Choroid plexus epithelial cell (primary cell): ENCODE data around the gene INPP5A.

Experiments
- DNase-seq: peaks from one replicate; pipeline ENCODE4 v3.0.0-alpha.2; 2010; ENCODE audit warnings: low read depth
- H3K4me3 ChIP-seq: 2 replicates; pipeline ENCODE4 v1.5.1; 2011; ENCODE audit warnings: low read depth, mild to moderate bottlenecking, control low read depth, low read length, moderate library complexity
- TF ChIP-seq, protein P1 (sequence below): conservative IDR thresholded peaks from 2 replicates; pipeline ENCODE4 v1.5.1; 2011; ENCODE audit warnings: low read depth, mild to moderate bottlenecking, control low read depth, inconsistent platforms, low read length, moderate library complexity

Gene INPP5A

GRCh38 chr10:132606536-132607316 is 69.1 kb downstream of the INPP5A start:
- peak overlapping the region; percentile 16 for H3K4me3 ChIP-seq
- DNase-seq = peak; percentile 34
- TF ChIP-seq, protein P1, sequence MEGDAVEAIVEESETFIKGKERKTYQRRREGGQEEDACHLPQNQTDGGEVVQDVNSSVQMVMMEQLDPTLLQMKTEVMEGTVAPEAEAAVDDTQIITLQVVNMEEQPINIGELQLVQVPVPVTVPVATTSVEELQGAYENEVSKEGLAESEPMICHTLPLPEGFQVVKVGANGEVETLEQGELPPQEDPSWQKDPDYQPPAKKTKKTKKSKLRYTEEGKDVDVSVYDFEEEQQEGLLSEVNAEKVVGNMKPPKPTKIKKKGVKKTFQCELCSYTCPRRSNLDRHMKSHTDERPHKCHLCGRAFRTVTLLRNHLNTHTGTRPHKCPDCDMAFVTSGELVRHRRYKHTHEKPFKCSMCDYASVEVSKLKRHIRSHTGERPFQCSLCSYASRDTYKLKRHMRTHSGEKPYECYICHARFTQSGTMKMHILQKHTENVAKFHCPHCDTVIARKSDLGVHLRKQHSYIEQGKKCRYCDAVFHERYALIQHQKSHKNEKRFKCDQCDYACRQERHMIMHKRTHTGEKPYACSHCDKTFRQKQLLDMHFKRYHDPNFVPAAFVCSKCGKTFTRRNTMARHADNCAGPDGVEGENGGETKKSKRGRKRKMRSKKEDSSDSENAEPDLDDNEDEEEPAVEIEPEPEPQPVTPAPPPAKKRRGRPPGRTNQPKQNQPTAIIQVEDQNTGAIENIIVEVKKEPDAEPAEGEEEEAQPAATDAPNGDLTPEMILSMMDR = no peak

DNA sequence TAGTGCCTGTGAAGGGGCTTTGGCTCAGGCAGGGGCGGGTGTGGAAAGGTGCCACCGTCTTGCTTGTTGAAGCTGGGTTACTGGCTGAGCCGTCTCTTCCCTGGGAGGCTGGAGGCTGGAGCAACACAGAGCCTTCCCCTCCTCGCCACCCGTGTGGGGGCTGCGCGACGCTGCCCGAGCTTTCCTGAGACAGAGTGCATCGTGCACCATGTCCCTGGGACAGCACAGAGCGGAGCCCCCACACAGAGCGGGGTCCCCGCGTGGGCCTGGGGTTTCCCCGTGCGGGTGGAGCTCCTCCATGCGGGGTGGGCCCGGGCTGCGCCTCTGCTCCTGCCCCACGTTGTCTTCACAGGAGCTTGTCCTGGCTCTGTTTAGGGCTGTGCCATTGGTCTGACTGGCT is 69.9 kb downstream of the INPP5A start:
- TF ChIP-seq, protein P1 = no peak
- no peak overlapping the region for H3K4me3 ChIP-seq

DNA sequence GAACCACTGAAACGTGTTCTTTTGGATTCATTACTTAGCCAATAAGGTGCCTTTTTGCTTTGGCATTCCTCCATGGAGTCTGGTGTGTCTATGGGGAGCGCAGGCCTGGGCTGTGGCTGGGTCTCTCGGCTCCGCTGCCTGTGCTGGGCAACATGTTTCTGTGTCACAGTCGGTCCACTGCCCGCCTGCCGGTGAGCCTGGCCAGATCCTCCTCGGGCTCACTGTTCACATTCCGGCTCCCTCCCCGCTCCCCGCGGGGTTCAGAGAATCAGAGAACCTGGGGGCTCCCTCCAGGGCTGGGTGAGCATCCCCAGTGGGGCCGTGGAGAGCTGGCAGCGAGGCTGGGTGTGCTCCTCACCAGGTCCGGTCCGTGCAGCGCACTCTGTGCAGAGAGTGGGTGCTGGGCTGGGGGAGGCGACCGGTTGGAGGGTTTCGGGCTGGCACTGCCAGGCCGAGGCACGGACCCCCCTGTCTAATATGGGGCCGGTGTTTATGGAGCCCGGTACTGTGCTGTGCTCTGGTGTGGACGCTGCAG is 70.4 kb downstream of the INPP5A start:
- TF ChIP-seq, protein P1 = no peak
- H3K4me3 ChIP-seq = no peak overlapping the region
- no peak for DNase-seq

More for the DNA sequence above, 69.9 kb downstream of the INPP5A start:
- no peak for DNase-seq

DNA sequence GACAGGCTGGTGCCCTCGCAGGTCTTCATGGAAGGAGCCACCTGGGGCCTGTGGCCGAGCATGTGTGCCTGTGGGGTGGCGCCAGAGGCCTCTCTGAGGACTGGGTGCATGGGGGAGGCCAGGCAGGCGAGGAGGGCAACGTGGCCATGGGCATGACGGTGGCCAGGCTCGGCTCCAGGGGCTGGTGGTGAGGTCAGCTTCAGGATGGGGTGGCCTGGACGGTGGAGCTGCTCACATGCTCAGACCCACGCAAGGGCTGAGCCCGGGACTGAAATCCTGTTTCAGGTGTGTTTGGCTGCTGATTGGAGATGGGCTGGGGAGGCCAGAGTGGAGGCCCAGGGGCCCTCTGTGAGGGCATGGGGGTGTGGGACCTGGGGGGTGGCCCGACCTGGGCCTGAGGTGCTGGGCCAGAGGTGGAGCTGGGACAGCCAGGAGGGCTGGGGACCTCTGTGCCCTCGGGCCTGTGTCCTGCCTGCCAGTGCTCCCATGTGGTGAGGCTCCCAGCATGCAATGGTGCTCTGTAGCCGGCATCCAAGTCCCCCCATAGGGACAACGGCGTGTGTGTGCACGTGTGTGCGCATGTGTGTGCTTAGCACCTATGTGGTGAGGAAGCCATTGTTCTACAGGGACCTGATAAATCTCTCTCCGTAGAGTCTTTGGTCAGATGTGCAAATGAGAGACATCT is 71.1 kb downstream of the INPP5A start:
- DNase-seq = no peak
- H3K4me3 ChIP-seq = no peak overlapping the region
- TF ChIP-seq, protein P1 = no peak

DNA sequence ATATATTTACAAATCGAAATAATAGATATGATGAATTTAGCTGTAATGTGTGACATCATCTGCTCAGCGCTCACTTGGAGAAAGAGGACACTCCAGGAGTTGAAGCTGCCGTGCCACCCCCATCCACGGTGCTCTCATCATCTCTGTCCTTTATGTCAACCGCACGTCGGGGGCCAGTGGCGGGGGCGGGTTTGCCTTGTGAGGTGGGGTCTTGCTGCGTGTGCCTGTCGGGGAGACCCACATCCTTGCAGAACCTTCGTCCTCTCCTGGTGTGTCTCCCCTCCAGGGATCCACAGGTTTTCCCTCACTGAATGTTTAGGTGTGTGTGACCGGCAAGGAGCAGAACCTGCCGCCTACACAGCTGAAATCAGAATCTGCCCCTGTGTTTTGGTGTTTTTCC is 71.6 kb downstream of the INPP5A start:
- TF ChIP-seq, protein P1 = no peak
- no peak overlapping the region for H3K4me3 ChIP-seq
- no peak for DNase-seq

DNA sequence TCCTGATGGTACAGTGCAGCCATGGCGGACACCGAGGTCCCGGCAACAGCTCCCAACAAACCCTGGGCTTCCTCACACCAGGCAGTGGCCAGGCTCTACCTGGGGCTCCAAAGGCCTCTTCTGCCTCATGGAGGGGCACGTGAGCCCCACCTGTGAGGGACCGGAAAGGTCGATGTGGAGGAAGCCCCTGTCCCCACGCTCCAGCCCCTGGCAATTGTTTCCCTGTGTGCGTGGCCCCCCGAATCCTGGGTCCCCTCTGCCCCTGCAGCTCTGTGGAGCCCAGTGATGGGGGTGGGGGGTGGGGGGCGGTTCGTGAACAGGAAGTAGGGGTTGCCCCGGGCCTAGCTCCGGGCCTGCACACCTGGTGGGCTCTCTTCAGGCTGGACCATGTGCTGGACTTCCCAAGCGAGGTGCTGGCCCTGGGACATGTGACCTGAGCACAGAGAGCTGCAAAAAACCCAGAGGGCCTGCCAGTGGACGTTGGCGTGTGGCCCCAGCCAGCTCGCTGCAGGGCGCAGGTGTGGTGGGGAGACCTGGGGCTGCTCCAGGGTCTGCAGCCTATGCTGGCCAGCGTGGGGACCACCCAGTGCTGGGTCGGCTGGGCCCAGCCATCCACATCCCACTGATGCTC is 72.6 kb downstream of the INPP5A start:
- H3K4me3 ChIP-seq = no peak overlapping the region
- no peak for DNase-seq
- TF ChIP-seq, protein P1 = no peak
